Ascending aorta (tissue), 2 donors: Measurements from ENCODE around the gene MAP4K5. TPM values are rescaled to one million over a fixed set of nuclear protein-coding genes. Genes with fewer than 3 reads are reported as not detected.
"Not testable (repeated sequence)": the region's sequence is repeated elsewhere in the genome, so short reads cannot be mapped to it uniquely, and the experiment has no call there.

Source experiments
- DNase-seq, 2 donors: peaks; one replicate each; pipeline ENCODE4 v3.0.0-alpha.2; 2019; ENCODE audit warnings: low spot score in 2 of 2
- H3K27ac ChIP-seq, 2 donors: fragments of 200-600 bp; sonication (generic); one replicate each; pipeline ENCODE4 v1.5.1; 2016 to 2017; ENCODE audit warnings: mild to moderate bottlenecking in 1 of 2
- H3K27me3 ChIP-seq: fragments of 200-600 bp; sonication (generic); one replicate; pipeline ENCODE4 v1.5.1; 2017
- H3K36me3 ChIP-seq, 2 donors: fragments of 200-600 bp; sonication (generic); one replicate each; pipeline ENCODE4 v1.5.1; 2016
- H3K4me1 ChIP-seq, 2 donors: fragments of 200-600 bp; sonication (generic); one replicate each; pipeline ENCODE4 v1.5.1; 2016 to 2017; ENCODE audit warnings: mild to moderate bottlenecking in 1 of 2
- H3K4me3 ChIP-seq, 2 donors: fragments of 200-600 bp; sonication (generic); one replicate each; pipeline ENCODE4 v1.5.1; 2016 to 2017; ENCODE audit warnings: mild to moderate bottlenecking in 1 of 2
- H3K9me3 ChIP-seq, 2 donors: fragments of 200-600 bp; sonication (generic); one replicate each; pipeline ENCODE4 v1.5.1; 2016
- intact Hi-C: fragments of 100-400 bp; cut with DNase I; formaldehyde crosslinking; loops from one replicate; pipeline ENCODE4 v1.15.1; 2023
- total RNA-seq: library from RNA; depleted of rRNA; stranded (reverse); fragments of >200 nt; gene quantifications from one replicate; pipeline ENCODE4 v1.1.0, GENCODE V29; 2016
- TF ChIP-seq, protein P1 (sequence below), 3 experiments: fragments of 200-600 bp in 2 of 3; fragments of 450-650 bp in 1 of 3; sonication (generic) in 2 of 3; IDR thresholded peaks; one replicate each; pipeline ENCODE4 v1.5.1; 2016 to 2019; ENCODE audit warnings: antibody characterized with exemption in 3 of 3, mild to moderate bottlenecking in 1 of 3, moderate library complexity in 1 of 3

MAP4K5 gene
- total RNA-seq, 1 donor from 2014 or later, result 249 TPM

DNA sequence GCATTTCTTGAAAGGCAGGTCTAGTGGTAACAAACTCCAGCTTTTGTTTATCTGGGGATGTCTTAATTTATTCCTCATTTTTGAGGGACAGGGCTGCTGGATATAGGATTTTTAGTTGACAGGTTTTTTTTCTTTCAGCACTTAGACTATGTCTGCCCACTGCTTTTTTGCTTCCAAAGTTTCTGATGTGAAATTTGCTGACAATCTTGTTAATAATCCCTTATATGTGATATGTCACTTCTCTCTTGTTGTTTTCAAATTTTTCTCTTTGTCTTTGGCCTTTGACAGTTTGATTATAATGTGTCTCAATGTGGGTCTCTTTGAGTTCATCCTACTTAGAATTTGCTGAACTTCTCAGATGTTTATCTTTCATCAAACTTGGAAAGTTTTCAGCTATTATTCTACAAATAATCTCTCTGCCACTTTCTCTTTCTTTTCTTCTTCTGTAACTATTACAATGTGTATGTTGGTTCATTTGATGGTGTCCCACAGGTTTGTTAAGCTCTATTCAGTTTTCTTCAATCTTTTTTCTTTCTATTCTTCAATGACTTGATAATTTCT lies 37.4 kb upstream of the MAP4K5 start:
- DNase-seq, result no peak
- no peaks in the 10 kb centered on the region for H3K4me1 ChIP-seq
- H3K4me3 ChIP-seq, result no peak overlapping the region
- H3K36me3 ChIP-seq, result no peaks in the 10 kb centered on the region
- TF ChIP-seq, protein P1, sequence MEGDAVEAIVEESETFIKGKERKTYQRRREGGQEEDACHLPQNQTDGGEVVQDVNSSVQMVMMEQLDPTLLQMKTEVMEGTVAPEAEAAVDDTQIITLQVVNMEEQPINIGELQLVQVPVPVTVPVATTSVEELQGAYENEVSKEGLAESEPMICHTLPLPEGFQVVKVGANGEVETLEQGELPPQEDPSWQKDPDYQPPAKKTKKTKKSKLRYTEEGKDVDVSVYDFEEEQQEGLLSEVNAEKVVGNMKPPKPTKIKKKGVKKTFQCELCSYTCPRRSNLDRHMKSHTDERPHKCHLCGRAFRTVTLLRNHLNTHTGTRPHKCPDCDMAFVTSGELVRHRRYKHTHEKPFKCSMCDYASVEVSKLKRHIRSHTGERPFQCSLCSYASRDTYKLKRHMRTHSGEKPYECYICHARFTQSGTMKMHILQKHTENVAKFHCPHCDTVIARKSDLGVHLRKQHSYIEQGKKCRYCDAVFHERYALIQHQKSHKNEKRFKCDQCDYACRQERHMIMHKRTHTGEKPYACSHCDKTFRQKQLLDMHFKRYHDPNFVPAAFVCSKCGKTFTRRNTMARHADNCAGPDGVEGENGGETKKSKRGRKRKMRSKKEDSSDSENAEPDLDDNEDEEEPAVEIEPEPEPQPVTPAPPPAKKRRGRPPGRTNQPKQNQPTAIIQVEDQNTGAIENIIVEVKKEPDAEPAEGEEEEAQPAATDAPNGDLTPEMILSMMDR (IDR thresholded peaks at IDR 0.05), result no peak
- no peak overlapping the region for H3K27ac ChIP-seq
- intact Hi-C loops, result no loop called here
- peaks cover 17 to 48% of the 10 kb centered on the region in 2 donors for H3K9me3 ChIP-seq
- no peaks in the 10 kb centered on the region for H3K27me3 ChIP-seq

DNA sequence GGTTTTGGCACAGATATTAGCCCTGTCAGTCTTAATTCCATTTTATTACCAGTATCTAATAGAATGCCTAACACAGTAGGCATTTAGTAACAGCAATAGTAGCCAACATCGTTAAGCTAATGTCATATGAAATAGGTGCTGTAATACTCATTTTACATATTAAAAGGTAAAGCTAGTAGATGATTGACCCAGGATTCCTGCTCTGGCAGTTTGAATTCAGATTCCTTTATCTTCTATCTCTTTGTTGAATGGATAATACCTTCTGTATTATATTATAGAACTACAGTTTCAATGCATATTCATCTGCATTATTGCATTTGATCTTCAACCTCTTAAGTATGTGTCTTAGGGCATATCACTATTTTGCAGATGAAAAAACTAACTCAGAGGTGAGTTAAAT lies 30.5 kb upstream of the MAP4K5 start:
- H3K27me3 ChIP-seq, result no peaks in the 10 kb centered on the region
- no peak for DNase-seq
- no peaks in the 10 kb centered on the region for H3K36me3 ChIP-seq
- no peak overlapping the region for H3K27ac ChIP-seq
- H3K9me3 ChIP-seq, result peaks cover 0 to 4% of the 10 kb centered on the region in 2 donors
- intact Hi-C loops, result loop anchor here (5.0 kb wide), 1 partner anchor 104 kb away; the partner anchor contains the start of gene SAV1
- H3K4me1 ChIP-seq, result peaks cover 0 to 8% of the 10 kb centered on the region in 2 donors
- H3K4me3 ChIP-seq, result no peak overlapping the region
- TF ChIP-seq, protein P1 (IDR thresholded peaks at IDR 0.05), result no peak

DNA sequence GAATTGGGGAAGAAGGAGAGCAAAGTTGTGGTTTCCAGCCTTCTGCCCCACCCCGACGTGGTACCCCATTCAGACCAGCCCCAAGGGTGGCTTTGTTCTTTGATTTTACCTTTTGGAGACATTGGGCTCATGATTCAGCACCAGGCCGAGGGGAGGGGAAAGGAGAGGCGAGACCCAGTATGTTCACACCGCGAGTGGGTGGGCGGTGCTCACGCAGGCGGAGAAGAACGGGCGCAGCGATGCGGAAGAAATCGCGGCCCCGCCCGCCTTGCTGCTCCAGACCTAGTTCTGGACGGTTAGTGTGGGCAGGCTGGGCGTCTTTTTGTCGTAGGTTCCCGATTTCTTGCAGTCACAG lies 28.5 kb upstream of the MAP4K5 start:
- Histone ChIP-seq H3K36me3 (no peaks in the 10 kb centered on the region), H3K9me3 (no peaks in the 10 kb centered on the region), H3K4me3 (peak overlapping the region; percentile 60 to 78), H3K4me1 (peaks cover 0 to 8% of the 10 kb centered on the region in 2 donors), H3K27me3 (no peaks in the 10 kb centered on the region), H3K27ac (peak overlapping the region; percentile 91 to 93)
- TF ChIP-seq, protein P1 (IDR thresholded peaks at IDR 0.05), result no peak
- intact Hi-C loops, result loop anchor here (2.0 to 5.0 kb wide), 3 partner anchors 18 to 106 kb away; partner anchors contain the start of genes MAP4K5 and SAV1
- DNase-seq, result peak; percentile 49 to 94

DNA sequence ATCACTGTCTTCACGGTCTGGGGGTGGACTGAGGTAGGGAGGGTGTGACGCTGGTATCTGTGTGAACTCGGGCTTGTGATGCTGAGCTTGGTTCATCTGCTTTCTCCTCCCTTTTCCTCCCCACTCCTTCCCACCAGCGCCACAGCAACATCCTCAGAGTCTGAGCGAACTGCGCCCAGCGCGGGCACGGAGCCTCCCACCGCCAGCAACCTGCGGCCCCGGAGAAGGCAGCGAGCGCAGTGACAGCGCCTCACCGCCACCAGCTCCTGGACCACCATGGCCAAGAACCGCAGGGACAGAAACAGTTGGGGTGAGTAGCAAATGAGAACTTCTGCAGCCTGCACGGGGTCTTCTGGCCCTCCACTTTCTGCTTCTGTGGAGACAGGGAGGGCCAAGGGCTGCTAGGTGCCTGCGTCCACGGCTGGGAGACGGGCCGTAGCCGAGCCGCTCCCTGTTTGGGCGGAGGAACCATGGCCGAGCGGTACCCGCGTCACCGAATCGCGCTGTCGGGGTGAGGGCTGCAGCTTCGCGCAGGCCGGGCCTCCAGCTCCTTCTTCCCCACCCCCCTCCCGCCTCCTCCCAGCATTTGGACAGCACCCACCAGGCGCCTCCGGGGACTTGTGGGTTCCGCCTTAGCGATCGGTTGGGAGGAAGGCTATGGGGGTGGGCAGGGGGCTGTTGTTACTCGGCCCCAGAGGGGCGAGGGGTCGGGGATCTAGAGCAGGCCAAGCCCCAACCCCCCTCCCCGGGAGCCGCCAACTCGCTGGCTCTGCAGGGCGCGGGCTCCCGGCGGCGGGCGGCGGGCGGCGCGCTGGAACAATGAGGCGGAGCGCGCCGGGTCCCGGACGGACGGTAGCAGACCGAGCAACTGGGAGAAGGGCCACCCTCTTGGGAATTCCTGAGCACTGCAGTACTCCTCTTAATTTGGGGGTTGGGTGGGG lies 27.9 kb upstream of the MAP4K5 start, which contains the start of gene ATL1:
Gene ATL1 (plus strand): TSS at position 156 of the 941 bp plus-strand sequence. CDS start 121 bp downstream, at position 277.
- Histone ChIP-seq H3K36me3 (no peaks in the 10 kb centered on the region), H3K27me3 (no peaks in the 10 kb centered on the region), H3K9me3 (no peaks in the 10 kb centered on the region), H3K27ac (peak within 1 kb of the TSS; percentile 91 to 93), H3K4me1 (peaks cover 0 to 8% of the 10 kb centered on the region in 2 donors), H3K4me3 (peak within 1 kb of the TSS; percentile 60 to 78)
- intact Hi-C loops, result loop anchor here (2.0 to 5.0 kb wide), 3 partner anchors 17 to 107 kb away; partner anchors contain the start of genes MAP4K5 and SAV1
- DNase-seq, result peak; percentile 15 to 86
- TF ChIP-seq, protein P1 (IDR thresholded peaks at IDR 0.05), result no peak

GRCh38 chr14:50552796-50553195 lies 20.4 kb upstream of the MAP4K5 start:
- H3K9me3 ChIP-seq, H3K27me3 ChIP-seq, H3K4me1 ChIP-seq, intact Hi-C loops, DNase-seq, H3K27ac ChIP-seq, H3K4me3 ChIP-seq, H3K36me3 ChIP-seq: not testable (repeated sequence)

DNA sequence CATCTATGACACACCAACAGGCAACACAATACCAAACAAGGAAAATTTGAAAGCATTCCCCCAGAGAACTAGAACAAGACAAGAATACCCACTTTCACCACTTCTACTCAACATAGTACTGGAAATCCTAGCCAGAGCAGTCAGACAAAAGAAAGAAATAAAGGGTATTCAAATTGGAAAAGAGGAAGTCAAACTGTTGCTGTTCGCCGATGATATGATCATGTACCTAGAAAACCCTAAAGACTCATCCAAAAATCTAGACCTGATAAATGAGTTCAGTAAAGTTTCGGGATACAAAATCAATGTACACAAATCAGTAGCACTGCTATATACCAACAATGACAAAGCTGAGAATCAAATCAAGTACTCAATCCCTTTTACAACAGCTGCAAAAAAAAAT lies 19.5 kb upstream of the MAP4K5 start:
- H3K4me3 ChIP-seq, result no peak overlapping the region
- H3K9me3 ChIP-seq, result no peaks in the 10 kb centered on the region
- TF ChIP-seq, protein P1 (IDR thresholded peaks at IDR 0.05), result no peak
- H3K4me1 ChIP-seq, result no peaks in the 10 kb centered on the region
- H3K36me3 ChIP-seq, result no peaks in the 10 kb centered on the region
- no peaks in the 10 kb centered on the region for H3K27me3 ChIP-seq
- intact Hi-C loops, result no loop called here
- no peak for DNase-seq
- H3K27ac ChIP-seq, result no peak overlapping the region
